Stimulated activated CD8-positive, alpha-beta memory T cell treated with anti-CD3 and anti-CD28 coated beads, Interleukin-4, amount 100 ng/mL, for 4 hours (primary cell): ENCODE measurements around the gene OR5P2.
"Not testable (repeated sequence)": the region's sequence is repeated elsewhere in the genome, so short reads cannot be mapped to it uniquely, and the experiment has no call there.

Experiments used
- DNase-seq, 2 donors: peaks; one replicate each; pipeline ENCODE4 v3.0.0-alpha.2; 2020; ENCODE audit warnings: low read depth in 2 of 2, low spot score in 1 of 2

The OR5P2 gene

GRCh38 chr11:7796842-7797241 is at the start of gene OR5P2:
OR5P2 (minus strand) TSS chr11:7796942; CDS start chr11:7796942, 0 bp downstream.
- no peak for DNase-seq

GRCh38 chr11:7846003-7846402 is 49.3 kb upstream of the OR5P2 start:
- no peak for DNase-seq

- no peak for DNase-seq
Observed at GRCh38 chr11:7844986-7845385, 48.2 kb upstream of the OR5P2 start.

GRCh38 chr11:7844521-7844920 is 47.8 kb upstream of the OR5P2 start:
- no peak for DNase-seq

- no peak for DNase-seq
Observed at GRCh38 chr11:7840578-7840977, 43.8 kb upstream of the OR5P2 start.

GRCh38 chr11:7833527-7833926 is 36.8 kb upstream of the OR5P2 start:
- DNase-seq: no peak

GRCh38 chr11:7830740-7831139 is 34.0 kb upstream of the OR5P2 start, which contains the start of gene OR5P3:
OR5P3 (minus strand) TSS chr11:7830840.
- DNase-seq: no peak

GRCh38 chr11:7826324-7826723 is 29.6 kb upstream of the OR5P2 start:
- DNase-seq: no peak

GRCh38 chr11:7820417-7820816 is 23.7 kb upstream of the OR5P2 start:
- DNase-seq: not testable (repeated sequence)

GRCh38 chr11:7814897-7815296 is 18.2 kb upstream of the OR5P2 start:
- not testable (repeated sequence) for DNase-seq

- DNase-seq: not testable (repeated sequence)
Observed at GRCh38 chr11:7810301-7810700, 13.6 kb upstream of the OR5P2 start.

GRCh38 chr11:7793233-7793632 is 3.5 kb downstream of the OR5P2 start:
- DNase-seq: no peak

- DNase-seq: no peak
Observed at GRCh38 chr11:7787239-7787638, 9.5 kb downstream of the OR5P2 start.

GRCh38 chr11:7775689-7776088 is 21.1 kb downstream of the OR5P2 start:
- no peak for DNase-seq

GRCh38 chr11:7764301-7764700 is 32.4 kb downstream of the OR5P2 start:
- DNase-seq: not testable (repeated sequence)

GRCh38 chr11:7759010-7759409 is 37.7 kb downstream of the OR5P2 start:
- DNase-seq: no peak

GRCh38 chr11:7749456-7749855 is 47.3 kb downstream of the OR5P2 start:
- no peak for DNase-seq
